Loucy (cell line): Measurements from ENCODE around the gene POLR1H.
"Not testable (repeated sequence)": the region's sequence is repeated elsewhere in the genome, so short reads cannot be mapped to it uniquely, and the experiment has no call there.

Source experiments
- H2AFZ ChIP-seq: fragments of 200-600 bp; sonication (generic); 2 replicates; pipeline ENCODE4 v1.6.0; 2016; ENCODE audit warnings: antibody characterized with exemption, mild to moderate bottlenecking, low read length, moderate library complexity
- H3F3A ChIP-seq: fragments of 200-600 bp; 2 replicates; pipeline ENCODE4 v1.6.0; 2016; ENCODE audit warnings: antibody characterized with exemption, low read depth, mild to moderate bottlenecking
- H3K27me3 ChIP-seq: fragments of 200-600 bp; sonication (generic); 2 replicates; pipeline ENCODE4 v1.6.1; 2014; ENCODE audit warnings: low read length, mild to moderate bottlenecking; ENCODE audit not compliant: insufficient read depth, poor library complexity, severe bottlenecking
- H3K36me3 ChIP-seq: fragments of 200-600 bp; sonication (generic); 2 replicates; pipeline ENCODE4 v1.6.1; 2016; ENCODE audit warnings: low read length; ENCODE audit not compliant: insufficient read depth
- H3K4me1 ChIP-seq: fragments of 200-600 bp; sonication (generic); 2 replicates; pipeline ENCODE4 v1.5.1; 2014; ENCODE audit warnings: low read length, mild to moderate bottlenecking; ENCODE audit not compliant: insufficient read depth, poor library complexity, severe bottlenecking
- H3K4me2 ChIP-seq: fragments of 200-600 bp; sonication (generic); 2 replicates; pipeline ENCODE4 v1.6.0; 2014; ENCODE audit warnings: antibody characterized with exemption, low read length, low read depth, mild to moderate bottlenecking; ENCODE audit not compliant: poor library complexity, severe bottlenecking
- H3K4me3 ChIP-seq: fragments of 200-600 bp; sonication (generic); 2 replicates; pipeline ENCODE4 v1.5.1; 2014; ENCODE audit warnings: low read length, mild to moderate bottlenecking, mixed read lengths; ENCODE audit not compliant: poor library complexity, severe bottlenecking
- H3K79me2 ChIP-seq: fragments of 200-600 bp; sonication (generic); 2 replicates; pipeline ENCODE4 v1.6.1; 2014; ENCODE audit warnings: low read length; ENCODE audit not compliant: insufficient read depth
- H3K9ac ChIP-seq: fragments of 200-600 bp; sonication (generic); 2 replicates; pipeline ENCODE4 v1.6.0; 2014; ENCODE audit warnings: mild to moderate bottlenecking, low read depth, low read length, moderate library complexity; ENCODE audit not compliant: poor library complexity, severe bottlenecking
- H3K9me2 ChIP-seq: fragments of 200-600 bp; sonication (generic); replicated peaks from 2 replicates; pipeline ENCODE4 v1.6.1; 2016; ENCODE audit warnings: low read depth, low read length, mixed read lengths
- H3K9me3 ChIP-seq: fragments of 200-600 bp; sonication (generic); 2 replicates; pipeline ENCODE4 v1.6.1; 2014; ENCODE audit warnings: mild to moderate bottlenecking, antibody characterized with exemption, low read length, low read depth; ENCODE audit not compliant: insufficient read depth
- H4K20me1 ChIP-seq: fragments of 200-600 bp; sonication (generic); 2 replicates; pipeline ENCODE4 v1.6.0; 2014; ENCODE audit warnings: antibody characterized with exemption, low read length, mild to moderate bottlenecking; ENCODE audit not compliant: insufficient read depth, poor library complexity, severe bottlenecking
- CTCF ChIP-seq: fragments of 200-600 bp; sonication (generic); conservative IDR thresholded peaks from 2 replicates; pipeline ENCODE4 v1.5.1; 2014; ENCODE audit warnings: mild to moderate bottlenecking, antibody characterized with exemption, low read length
- EZH2phosphoT487 ChIP-seq: fragments of 200-600 bp; IDR thresholded peaks from 2 replicates; pipeline ENCODE4 v1.6.1; 2018; ENCODE audit warnings: antibody characterized with exemption, mild to moderate bottlenecking, moderate library complexity, borderline replicate concordance

Gene POLR1H

GRCh38 chr6:30020626-30021025, 40.4 kb upstream of the POLR1H start:
- Histone ChIP-seq H4K20me1 (no peaks in the 10 kb centered on the region), H3K36me3 (no peaks in the 10 kb centered on the region), H3K9me3 (no peaks in the 10 kb centered on the region), H3K27me3 (no peaks in the 10 kb centered on the region), H3F3A (no peaks in the 10 kb centered on the region), H3K4me1 (no peaks in the 10 kb centered on the region), H2AFZ (no peak overlapping the region), H3K9me2 (no peaks in the 10 kb centered on the region), H3K79me2 (no peaks in the 10 kb centered on the region), H3K4me3 (no peak overlapping the region), H3K4me2 (no peak overlapping the region), H3K9ac (no peak overlapping the region)
- TF ChIP-seq EZH2phosphoT487, result no peak
- TF ChIP-seq CTCF, result no peak

- H3K36me3 ChIP-seq, result no peaks in the 10 kb centered on the region
- no peaks in the 10 kb centered on the region for H3K9me2 ChIP-seq
- H3K9ac ChIP-seq, result no peak overlapping the region
- H4K20me1 ChIP-seq, result no peaks in the 10 kb centered on the region
- TF ChIP-seq CTCF, result no peak
- TF ChIP-seq EZH2phosphoT487, result no peak
- H3K4me1 ChIP-seq, result no peaks in the 10 kb centered on the region
- no peaks in the 10 kb centered on the region for H3K27me3 ChIP-seq
- no peak overlapping the region for H3K4me2 ChIP-seq
- no peak overlapping the region for H2AFZ ChIP-seq
- no peaks in the 10 kb centered on the region for H3K9me3 ChIP-seq
- no peaks in the 10 kb centered on the region for H3K79me2 ChIP-seq
- H3K4me3 ChIP-seq, result no peak overlapping the region
- H3F3A ChIP-seq, result no peaks in the 10 kb centered on the region
Measured at GRCh38 chr6:30022189-30022588, 38.9 kb upstream of the POLR1H start.

GRCh38 chr6:30022712-30023111, 38.4 kb upstream of the POLR1H start:
- H3K9me3 ChIP-seq, H2AFZ ChIP-seq, H3K27me3 ChIP-seq, H3K36me3 ChIP-seq, H3F3A ChIP-seq, H3K9me2 ChIP-seq, H3K9ac ChIP-seq, H3K4me2 ChIP-seq, H3K79me2 ChIP-seq, H3K4me3 ChIP-seq, H3K4me1 ChIP-seq, H4K20me1 ChIP-seq: not testable (repeated sequence)

GRCh38 chr6:30025186-30025585, 35.9 kb upstream of the POLR1H start:
- Histone ChIP-seq H3K4me2 (no peak overlapping the region), H2AFZ (no peak overlapping the region), H3K36me3 (no peaks in the 10 kb centered on the region), H4K20me1 (no peaks in the 10 kb centered on the region), H3K27me3 (no peaks in the 10 kb centered on the region), H3K9me3 (no peaks in the 10 kb centered on the region), H3K9me2 (no peaks in the 10 kb centered on the region), H3K79me2 (no peaks in the 10 kb centered on the region), H3K4me3 (no peak overlapping the region), H3F3A (no peaks in the 10 kb centered on the region), H3K4me1 (no peaks in the 10 kb centered on the region), H3K9ac (no peak overlapping the region)
- TF ChIP-seq CTCF (no peak), EZH2phosphoT487 (no peak)
